Measurements from ENCODE around the gene CCDC9B.

CCDC9B gene

DNA sequence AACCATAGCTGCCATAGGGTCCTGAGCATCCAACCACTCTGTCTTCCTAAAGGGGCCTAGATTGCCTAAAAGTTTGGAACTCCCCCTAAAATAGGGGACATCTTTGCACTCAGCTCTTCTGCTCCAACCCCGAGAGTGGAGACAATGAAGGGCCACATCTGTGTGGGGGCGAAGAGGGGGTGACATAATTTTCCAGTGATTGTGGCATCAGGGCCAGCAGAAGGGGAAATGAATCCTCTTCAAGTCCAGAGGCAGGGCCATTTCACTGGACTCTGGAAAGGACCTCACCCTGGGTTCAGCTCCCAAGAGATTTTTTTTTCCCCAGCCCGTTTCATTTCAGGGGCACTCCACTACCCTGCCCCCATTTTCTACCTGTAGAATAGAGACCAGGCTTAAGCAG is 53.2 kb downstream of the CCDC9B start:
- FAIRE-seq: no peak
- TF ChIP-seq POLR2A (IDR thresholded peaks at IDR 0.05; ENCODE audit: low read depth, low read length): no peak
- no peak for DNase-seq (ENCODE audit: insufficient read length, low spot score)

DNA sequence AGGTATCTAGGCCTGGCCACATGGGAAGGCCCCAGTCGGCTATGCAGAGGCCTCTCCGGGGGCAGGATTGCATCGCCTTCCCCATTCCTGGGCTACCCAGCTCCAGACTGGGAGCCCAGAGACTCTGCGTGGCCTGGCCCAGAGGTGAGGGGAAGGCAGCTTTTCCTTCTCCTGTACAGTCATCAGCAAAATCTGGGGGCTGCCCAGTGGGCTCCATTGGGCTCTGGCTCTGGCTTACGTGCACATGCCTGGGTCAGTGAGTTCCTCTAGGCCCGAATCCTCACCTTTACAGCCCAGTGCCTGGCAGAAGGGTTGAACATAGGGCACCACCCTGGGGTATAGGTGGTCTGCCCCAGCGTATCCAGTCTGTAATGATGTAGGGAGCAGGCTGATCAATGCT is 53.9 kb downstream of the CCDC9B start:
- DNase-seq (ENCODE audit: insufficient read length, low spot score) (no peak), FAIRE-seq (no peak)
- TF ChIP-seq POLR2A (IDR thresholded peaks at IDR 0.05; ENCODE audit: low read depth, low read length): no peak

DNA sequence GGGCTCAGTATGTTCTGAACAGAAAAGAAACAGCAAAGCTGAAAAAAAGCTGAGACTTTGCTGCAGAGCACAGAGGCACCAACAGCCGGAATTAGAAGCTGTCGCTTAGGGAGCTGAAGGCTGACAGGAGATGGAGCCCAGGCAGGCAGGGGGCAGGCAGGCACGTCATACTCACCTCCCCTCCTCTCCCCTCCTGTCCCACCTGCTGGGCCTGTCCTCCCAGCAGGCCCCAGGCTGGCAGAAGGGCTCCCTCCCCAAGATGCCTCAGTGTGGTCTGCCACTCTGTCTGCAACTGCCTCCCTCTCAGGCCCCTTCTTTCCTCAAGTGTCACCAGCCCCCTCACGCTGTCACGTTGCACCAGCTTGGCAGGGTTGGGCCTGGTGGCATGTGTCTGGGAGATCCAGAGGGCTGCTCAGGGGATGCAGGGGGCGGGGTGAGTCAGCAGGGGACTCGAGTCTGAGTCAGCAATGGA is 54.6 kb downstream of the CCDC9B start:
- no peak for TF ChIP-seq POLR2A (IDR thresholded peaks at IDR 0.05; ENCODE audit: low read depth, low read length)
- no peak for FAIRE-seq
- DNase-seq (ENCODE audit: insufficient read length, low spot score): no peak

DNA sequence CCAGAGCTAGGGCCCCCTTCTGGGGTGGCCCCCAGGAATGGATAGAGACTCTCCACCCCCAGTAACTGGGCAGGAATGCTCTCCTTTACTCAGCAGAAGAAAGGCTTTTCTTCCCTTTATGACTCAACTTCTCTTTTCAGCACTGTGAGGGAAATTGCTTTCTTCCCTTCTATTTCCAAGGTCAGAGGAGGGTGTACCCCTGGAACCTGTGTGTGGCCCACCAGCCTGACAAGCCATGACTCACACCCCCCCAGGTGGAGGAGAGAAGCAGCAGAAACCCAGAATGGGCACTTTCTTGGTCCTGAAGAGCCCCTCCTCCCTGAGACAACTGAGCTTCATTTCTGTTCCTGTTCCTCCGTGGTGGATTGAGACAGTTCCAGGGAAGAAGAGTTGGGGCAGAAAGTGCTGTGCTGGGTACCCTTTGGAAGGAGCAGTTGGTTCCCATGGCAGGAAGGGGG is 55.2 kb downstream of the CCDC9B start:
- no peak for TF ChIP-seq POLR2A (IDR thresholded peaks at IDR 0.05; ENCODE audit: low read depth, low read length)
- DNase-seq (ENCODE audit: insufficient read length, low spot score): no peak
- FAIRE-seq: no peak

DNA sequence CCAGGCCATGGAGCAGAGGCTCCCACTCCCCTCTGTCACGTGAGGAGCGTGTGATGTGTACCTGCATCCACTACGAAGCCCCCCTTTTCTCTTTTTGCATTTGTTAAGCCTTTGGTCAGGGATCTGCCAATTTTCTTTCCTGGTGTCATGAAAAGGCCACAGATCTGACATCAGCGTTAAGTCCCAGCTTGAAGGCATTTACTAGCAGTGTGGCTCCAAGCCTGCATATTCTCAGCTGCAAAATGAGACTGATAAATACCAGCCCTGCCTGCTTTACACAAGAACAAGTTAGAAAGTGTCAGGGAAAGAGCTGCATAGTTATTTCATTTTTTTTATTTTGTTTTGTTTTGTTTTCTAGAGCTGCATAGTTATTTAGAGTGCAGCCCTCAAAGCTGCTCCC is 55.6 kb downstream of the CCDC9B start:
- DNase-seq (ENCODE audit: insufficient read length, low spot score) (no peak), FAIRE-seq (no peak)
- no peak for TF ChIP-seq POLR2A (IDR thresholded peaks at IDR 0.05; ENCODE audit: low read depth, low read length)

DNA sequence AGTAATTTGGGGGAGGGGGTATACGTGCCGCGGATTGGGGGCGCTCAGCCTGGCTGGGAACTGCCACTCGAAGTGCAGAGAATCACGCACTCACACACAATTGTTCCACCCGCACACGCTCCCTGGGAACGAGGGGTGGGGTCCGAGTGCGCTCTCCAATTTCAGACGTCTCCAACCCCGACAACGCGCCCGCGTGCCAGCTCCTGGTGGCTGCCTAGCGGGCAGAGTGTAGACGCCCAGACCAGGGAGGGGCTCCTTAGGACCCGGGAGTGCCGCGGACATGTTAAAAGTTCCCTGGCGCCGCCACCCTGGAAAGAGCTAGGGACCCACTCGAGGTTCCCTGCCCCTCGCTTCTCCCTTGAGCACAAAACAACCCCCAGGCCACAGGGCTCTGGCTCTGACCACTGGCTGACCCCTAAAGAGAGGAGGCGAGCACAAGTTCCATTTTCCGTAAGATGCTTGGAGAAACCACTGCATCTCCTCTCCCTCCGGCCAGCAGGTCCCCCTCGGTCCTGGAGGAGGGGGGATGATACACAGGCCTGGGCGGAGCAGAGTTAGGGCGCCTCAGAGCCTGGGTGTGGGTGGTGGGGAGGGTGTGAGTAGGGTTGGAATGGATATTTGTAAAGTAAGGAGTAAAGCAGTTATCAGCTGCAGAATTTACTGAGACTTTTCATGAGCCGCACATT is 57.0 kb downstream of the CCDC9B start:
- DNase-seq (ENCODE audit: insufficient read length, low spot score) (no peak), FAIRE-seq (no peak)
- no peak for TF ChIP-seq POLR2A (IDR thresholded peaks at IDR 0.05; ENCODE audit: low read depth, low read length)

DNA sequence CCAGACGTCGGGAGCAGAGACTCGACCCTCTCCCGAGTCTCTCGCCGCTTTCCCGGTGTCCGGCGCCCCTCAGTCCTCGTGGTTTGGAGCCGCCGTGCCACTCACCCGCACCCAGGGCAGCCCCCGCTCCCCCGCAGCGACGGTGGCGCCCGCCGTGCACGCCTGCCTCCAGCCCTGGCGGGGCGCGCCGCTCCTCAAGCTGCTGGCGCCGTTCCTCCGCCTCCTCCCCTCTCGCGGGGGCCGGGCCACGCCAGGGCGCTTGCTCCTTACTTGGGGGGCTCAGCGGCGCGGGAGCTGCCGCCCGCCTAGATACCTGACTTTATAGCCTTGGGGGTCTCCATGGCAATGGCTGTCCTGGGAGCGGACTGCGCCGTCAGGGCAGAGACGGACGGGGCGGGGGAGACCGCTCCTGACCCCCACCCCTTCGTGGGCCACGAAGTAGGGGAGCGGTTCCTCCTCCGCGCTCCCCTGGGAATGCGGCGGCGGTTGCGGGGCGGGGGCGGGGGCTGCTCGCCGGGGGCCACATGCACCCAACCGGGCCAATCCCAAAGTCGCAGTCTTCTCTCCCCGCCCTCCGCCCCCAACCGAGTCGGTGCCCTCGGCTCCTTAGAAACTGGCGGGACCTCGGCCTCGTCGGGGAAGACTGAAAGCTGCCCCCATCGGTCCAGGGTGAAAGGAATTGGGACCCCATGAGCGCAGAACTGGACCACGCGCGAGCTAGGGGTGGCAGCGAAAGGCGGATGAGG is 57.7 kb downstream of the CCDC9B start, which contains the start of gene ANKRD63:
Gene ANKRD63 (minus strand): TSS at position 196 of the 746 bp plus-strand sequence. CDS start 478 bp downstream, outside the sequence.
- FAIRE-seq (no peak), DNase-seq (ENCODE audit: insufficient read length, low spot score) (no peak)
- no peak for TF ChIP-seq POLR2A (IDR thresholded peaks at IDR 0.05; ENCODE audit: low read depth, low read length)

DNA sequence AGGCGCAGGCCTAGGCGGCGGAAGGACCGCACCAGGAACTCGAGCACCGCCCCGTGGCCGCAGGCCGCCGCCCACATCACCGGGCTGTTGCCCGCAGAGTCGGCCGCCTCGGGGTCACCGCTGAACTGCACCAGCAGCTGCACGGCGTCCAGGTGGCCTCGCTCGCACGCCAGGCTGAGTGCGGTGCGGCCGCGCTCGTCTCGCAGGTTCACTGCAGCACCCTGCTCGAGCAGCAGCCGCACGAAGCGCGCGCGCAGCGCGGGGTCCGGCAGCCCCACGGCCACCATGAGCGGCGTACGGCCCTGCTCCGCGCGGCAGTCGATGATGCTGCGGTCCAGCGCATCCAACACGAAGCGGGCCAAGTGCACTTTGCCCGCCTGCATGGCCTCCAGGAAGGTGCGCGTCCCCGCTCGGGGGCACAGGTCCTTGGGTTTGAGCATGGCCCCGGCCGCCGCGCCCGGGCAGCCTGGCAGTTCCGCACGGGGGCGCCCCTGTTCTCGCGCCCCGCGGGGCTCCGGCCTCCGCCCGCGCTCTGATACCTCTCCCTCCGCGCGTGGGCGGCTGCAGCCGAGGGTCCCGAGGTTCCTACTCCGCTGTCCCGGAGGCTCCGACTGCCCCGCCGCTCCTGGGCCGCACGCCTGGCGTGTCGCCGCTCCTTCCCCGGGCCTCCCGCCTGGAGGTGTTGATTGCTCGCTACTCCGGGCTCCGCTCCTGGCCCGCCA is 58.4 kb downstream of the CCDC9B start:
- FAIRE-seq (no peak), DNase-seq (ENCODE audit: insufficient read length, low spot score) (no peak)
- TF ChIP-seq POLR2A (IDR thresholded peaks at IDR 0.05; ENCODE audit: low read depth, low read length): no peak

DNA sequence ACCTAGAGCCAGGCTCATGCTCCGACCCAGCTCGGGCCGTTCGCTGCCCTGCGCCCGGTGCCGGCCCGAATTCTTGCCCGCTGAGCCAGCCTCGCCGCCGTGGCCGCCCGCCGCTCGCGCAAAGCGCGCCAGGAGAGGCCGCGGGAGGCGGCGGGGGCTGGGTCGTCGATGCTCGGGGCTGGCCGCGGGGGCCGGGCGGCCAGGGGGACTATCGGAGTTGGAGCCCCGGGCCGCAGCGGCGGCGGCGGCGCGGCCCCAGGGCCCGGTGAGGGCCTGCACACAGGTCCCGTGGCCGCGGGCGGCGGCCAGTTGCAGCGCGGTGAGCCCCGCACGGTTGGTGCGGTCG is 59.0 kb downstream of the CCDC9B start:
- no peak for TF ChIP-seq POLR2A (IDR thresholded peaks at IDR 0.05; ENCODE audit: low read depth, low read length)
- no peak for FAIRE-seq
- DNase-seq (ENCODE audit: insufficient read length, low spot score): no peak

Measured in H54 (cell line).